Suprapubic skin (tissue), 4 donors: ENCODE measurements around the gene ARID3A. TPM values are rescaled to one million over a fixed set of nuclear protein-coding genes. Genes with fewer than 3 reads are reported as not detected.

Experiments
- DNase-seq, 2 donors: peaks; one replicate each; pipeline ENCODE4 v3.0.0-alpha.2; 2019; ENCODE audit warnings: low spot score in 2 of 2
- H3K27ac ChIP-seq: fragments of 200-600 bp; sonication (generic); one replicate; pipeline ENCODE4 v1.5.1; 2019
- H3K27me3 ChIP-seq: fragments of 200-600 bp; sonication (generic); one replicate; pipeline ENCODE4 v1.5.1; 2019
- H3K36me3 ChIP-seq: fragments of 200-600 bp; sonication (generic); one replicate; pipeline ENCODE4 v1.5.1; 2019
- H3K4me1 ChIP-seq: fragments of 200-600 bp; sonication (generic); one replicate; pipeline ENCODE4 v1.5.1; 2019
- H3K4me3 ChIP-seq: fragments of 200-600 bp; sonication (generic); one replicate; pipeline ENCODE4 v1.5.1; 2019; ENCODE audit warnings: mild to moderate bottlenecking
- H3K9me3 ChIP-seq: fragments of 200-600 bp; sonication (generic); one replicate; pipeline ENCODE4 v1.5.1; 2019
- EP300 ChIP-seq: sonication (generic); formaldehyde crosslinking; IDR thresholded peaks from one replicate; pipeline ENCODE4 v1.6.1; 2017; ENCODE audit warnings: antibody characterized with exemption
- POLR2A ChIP-seq, 2 donors: fragments of 450-650 bp; IDR thresholded peaks; one replicate each; pipeline ENCODE4 v1.6.1; 2017; ENCODE audit warnings: antibody characterized with exemption in 2 of 2, mild to moderate bottlenecking in 2 of 2, moderate library complexity in 2 of 2
- POLR2AphosphoS5 ChIP-seq, 3 donors: sonication (generic); formaldehyde crosslinking; IDR thresholded peaks; one replicate each; pipeline ENCODE4 v1.6.1; 2017; ENCODE audit warnings: antibody characterized with exemption in 3 of 3
- WGBS: methylation state at CpG from one replicate; pipeline ENCODE4 v1.1.5; 2018; 5-methylcytosine and 5-hydroxymethylcytosine counted together
- total RNA-seq, 4 donors: library from RNA; depleted of rRNA; stranded (reverse); fragments of >200 nt; gene quantifications; one replicate each; pipeline ENCODE4 v1.1.0, GENCODE V29; 2016
- TF ChIP-seq, protein P1 (sequence below), 2 donors: fragments of 200-600 bp in 1 of 2; fragments of 450-650 bp in 1 of 2; sonication (generic) in 1 of 2; IDR thresholded peaks; one replicate each; pipeline ENCODE4 v1.5.1; 2016 to 2019; ENCODE audit warnings: antibody characterized with exemption in 2 of 2, mild to moderate bottlenecking in 1 of 2, moderate library complexity in 1 of 2

The ARID3A gene
- total RNA-seq, 4 donors from 2014 or later, result 4.7 to 7.5 (median 6.1) TPM

DNA sequence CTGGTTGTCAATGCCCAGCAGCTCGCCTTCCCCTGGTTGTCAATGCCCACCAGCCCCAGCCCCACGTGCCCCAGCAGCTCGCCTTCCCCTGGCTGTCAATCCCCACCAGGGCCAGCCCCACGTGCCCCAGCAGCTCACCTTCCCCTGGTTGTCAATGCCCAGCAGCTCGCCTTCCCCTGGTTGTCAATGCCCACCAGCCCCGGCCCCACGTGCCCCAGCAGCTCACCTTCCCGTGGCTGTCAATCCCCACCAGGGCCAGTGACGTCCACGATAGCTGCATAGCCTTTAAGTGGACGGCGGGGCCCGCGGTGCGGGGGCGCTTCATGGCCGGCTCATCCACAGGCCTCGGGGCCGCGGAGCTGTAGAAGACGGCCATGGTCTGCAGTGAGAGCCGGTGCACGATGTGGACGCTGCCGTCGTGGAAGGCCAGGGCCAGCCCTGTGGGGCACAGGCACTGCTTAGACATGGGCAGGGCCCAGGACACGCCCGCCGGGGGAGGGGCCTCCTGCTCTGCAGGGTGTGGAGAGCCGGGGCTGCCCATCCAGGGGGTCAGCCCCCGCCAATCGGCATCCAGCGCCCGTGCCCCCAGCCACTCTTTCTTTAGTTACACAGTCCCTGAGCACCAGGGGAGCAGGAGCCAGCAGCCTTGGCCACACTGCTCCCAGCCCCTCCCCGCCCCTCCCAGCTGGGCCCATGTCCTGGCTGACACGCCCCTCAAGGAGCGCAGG, 46.0 kb upstream of the ARID3A start:
- TF ChIP-seq POLR2A (IDR thresholded peaks at IDR 0.05) (no peak), POLR2AphosphoS5 (IDR thresholded peaks at IDR 0.05) (no peak), EP300 (no peak)
- TF ChIP-seq, protein P1, sequence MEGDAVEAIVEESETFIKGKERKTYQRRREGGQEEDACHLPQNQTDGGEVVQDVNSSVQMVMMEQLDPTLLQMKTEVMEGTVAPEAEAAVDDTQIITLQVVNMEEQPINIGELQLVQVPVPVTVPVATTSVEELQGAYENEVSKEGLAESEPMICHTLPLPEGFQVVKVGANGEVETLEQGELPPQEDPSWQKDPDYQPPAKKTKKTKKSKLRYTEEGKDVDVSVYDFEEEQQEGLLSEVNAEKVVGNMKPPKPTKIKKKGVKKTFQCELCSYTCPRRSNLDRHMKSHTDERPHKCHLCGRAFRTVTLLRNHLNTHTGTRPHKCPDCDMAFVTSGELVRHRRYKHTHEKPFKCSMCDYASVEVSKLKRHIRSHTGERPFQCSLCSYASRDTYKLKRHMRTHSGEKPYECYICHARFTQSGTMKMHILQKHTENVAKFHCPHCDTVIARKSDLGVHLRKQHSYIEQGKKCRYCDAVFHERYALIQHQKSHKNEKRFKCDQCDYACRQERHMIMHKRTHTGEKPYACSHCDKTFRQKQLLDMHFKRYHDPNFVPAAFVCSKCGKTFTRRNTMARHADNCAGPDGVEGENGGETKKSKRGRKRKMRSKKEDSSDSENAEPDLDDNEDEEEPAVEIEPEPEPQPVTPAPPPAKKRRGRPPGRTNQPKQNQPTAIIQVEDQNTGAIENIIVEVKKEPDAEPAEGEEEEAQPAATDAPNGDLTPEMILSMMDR (IDR thresholded peaks at IDR 0.05), result no peak
- Histone ChIP-seq H3K9me3 (no peaks in the 10 kb centered on the region), H3K27ac (no peak overlapping the region), H3K4me3 (no peak overlapping the region), H3K27me3 (no peaks in the 10 kb centered on the region), H3K36me3 (peaks cover 88% of the 10 kb centered on the region), H3K4me1 (peaks cover 10% of the 10 kb centered on the region)
- WGBS, result 89% methylated on average over 11 of the region's 37 CpGs
- no peak for DNase-seq

DNA sequence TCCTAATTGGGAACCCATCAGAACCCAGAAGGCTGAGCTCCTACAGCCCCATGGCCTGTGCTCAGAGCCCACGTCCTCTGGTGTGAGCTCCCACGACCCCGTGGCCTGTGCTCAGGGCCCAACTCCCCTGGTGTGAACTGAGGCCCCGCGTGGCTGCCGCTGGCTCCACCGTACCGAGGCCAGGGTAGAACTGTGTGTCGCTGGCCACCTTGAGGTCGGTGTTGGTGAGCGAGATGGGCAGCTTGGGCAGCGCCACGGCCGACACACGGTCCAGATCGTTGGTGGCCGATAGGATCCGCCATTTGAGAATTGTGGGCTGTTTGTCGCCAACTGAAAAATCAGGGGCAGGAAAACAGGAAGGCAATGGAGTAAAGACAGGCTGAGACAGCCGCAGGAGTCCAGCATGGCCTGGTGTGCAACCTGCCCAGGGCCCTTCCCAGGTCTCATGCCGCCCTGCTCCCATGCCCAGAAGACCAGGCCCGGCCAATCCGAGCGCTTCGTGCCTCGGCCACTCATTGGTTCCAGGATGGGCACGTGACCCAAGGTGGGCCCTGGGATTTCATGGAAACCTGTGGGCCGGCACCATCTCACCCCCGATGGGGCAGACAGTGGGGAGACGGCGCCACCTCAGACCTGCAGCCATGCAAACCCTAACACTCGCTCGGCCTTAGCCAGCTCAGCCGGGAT, 44.3 kb upstream of the ARID3A start:
- TF ChIP-seq, protein P1 (IDR thresholded peaks at IDR 0.05), result no peak
- TF ChIP-seq POLR2AphosphoS5 (IDR thresholded peaks at IDR 0.05), result no peak
- no peak for TF ChIP-seq EP300
- TF ChIP-seq POLR2A (IDR thresholded peaks at IDR 0.05), result no peak
- peaks cover 88% of the 10 kb centered on the region for H3K36me3 ChIP-seq

DNA sequence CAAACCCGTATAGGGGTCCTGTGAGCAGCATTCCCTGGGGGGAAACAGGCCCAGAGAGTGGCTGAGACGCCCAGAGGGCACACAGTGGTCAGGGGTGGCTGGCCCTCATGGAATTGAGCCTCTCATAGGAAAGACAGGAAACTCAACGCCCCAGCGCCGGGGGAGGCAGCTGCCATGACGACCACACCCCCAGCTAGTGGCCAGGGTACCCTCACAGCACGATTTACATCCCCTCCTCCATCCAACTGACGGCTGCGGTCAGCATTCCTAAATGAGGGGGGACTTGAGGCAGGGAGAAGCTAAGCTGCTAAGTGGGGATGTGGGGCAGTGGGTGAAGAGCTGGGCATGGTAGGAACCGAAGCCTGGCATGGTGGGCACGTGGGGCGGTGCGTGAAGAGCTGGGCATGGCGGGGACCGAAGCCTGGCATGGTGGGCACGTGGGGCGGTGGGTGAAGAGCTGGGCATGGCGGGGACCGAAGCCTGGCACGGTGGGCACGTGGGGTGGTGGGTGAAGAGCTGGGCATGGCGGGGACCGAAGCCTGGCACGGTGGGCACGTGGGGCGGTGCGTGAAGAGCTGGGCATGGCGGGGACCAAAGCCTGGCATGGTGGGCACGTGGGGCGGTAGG, 42.9 kb upstream of the ARID3A start:
- Histone ChIP-seq H3K9me3 (no peaks in the 10 kb centered on the region), H3K4me1 (no peaks in the 10 kb centered on the region), H3K36me3 (peaks cover 86% of the 10 kb centered on the region), H3K27me3 (no peaks in the 10 kb centered on the region), H3K4me3 (no peak overlapping the region), H3K27ac (no peak overlapping the region)
- 88% methylated on average over 29 of the region's 30 CpGs for WGBS
- no peak for DNase-seq
- TF ChIP-seq POLR2A (IDR thresholded peaks at IDR 0.05) (no peak), EP300 (no peak), POLR2AphosphoS5 (IDR thresholded peaks at IDR 0.05) (no peak)
- TF ChIP-seq, protein P1 (IDR thresholded peaks at IDR 0.05), result no peak

More for the DNA sequence above, 44.3 kb upstream of the ARID3A start:
- Histone ChIP-seq H3K9me3 (no peaks in the 10 kb centered on the region), H3K27ac (no peak overlapping the region), H3K4me1 (peaks cover 9% of the 10 kb centered on the region), H3K4me3 (no peak overlapping the region), H3K27me3 (no peaks in the 10 kb centered on the region)
- no peak for DNase-seq
- 99% methylated on average over 17 of the region's 34 CpGs for WGBS

DNA sequence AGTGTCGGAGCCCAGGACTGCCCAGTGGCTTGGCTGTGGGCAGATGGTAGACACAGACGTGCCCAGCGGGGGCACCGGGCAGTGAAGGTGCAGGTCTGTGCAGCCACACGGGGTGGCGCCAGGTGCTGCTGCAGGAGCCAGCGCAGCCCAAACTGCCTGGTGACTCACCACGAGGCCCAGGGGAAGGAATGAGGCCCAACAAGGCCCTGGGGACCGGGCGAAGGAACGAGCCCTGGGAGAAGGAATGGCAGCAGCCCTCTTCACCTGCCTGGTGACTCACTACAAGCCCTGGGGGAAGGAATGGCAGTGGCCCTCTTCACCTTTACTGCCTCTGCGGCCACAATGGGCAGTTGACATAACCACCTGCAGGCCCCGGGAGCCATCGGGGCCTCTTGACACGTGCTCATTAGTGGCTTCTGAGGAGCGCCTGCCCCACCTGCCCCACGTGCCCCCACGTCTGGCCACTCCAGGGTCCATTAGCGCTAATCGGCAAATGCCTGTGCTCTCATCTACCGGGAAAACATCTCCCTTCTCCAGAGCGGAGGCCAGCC, 42.1 kb upstream of the ARID3A start:
- WGBS, result 87% methylated on average over 22 of the region's 22 CpGs
- Histone ChIP-seq H3K27ac (no peak overlapping the region), H3K27me3 (no peaks in the 10 kb centered on the region), H3K9me3 (no peaks in the 10 kb centered on the region), H3K4me3 (no peak overlapping the region), H3K36me3 (peaks cover 91% of the 10 kb centered on the region), H3K4me1 (no peaks in the 10 kb centered on the region)
- DNase-seq, result no peak
- TF ChIP-seq POLR2A (IDR thresholded peaks at IDR 0.05), result no peak
- TF ChIP-seq EP300, result no peak
- no peak for TF ChIP-seq POLR2AphosphoS5 (IDR thresholded peaks at IDR 0.05)
- TF ChIP-seq, protein P1 (IDR thresholded peaks at IDR 0.05), result no peak
